Activated naive CD8-positive, alpha-beta T cell treated with anti-CD3 and anti-CD28 coated beads, Interleukin-2, amount 50 U/mL, for 24 hours (primary cell): Measurements from ENCODE around the gene PEMT.

Experiments
- ATAC-seq: fragments of 150-1000 bp; cut with Tn5 transposase; one replicate; pipeline ENCODE4 v1.10.0; 2021
- DNase-seq: peaks from one replicate; pipeline ENCODE4 v3.0.0; 2021
- H3K27ac Mint-ChIP-seq: one replicate; pipeline ENCODE4 v1.8.0; 2021; ENCODE audit warnings: mild to moderate bottlenecking, mixed read lengths
- H3K27me3 Mint-ChIP-seq: one replicate; pipeline ENCODE4 v1.8.0; 2021; ENCODE audit warnings: mixed read lengths
- H3K36me3 Mint-ChIP-seq: one replicate; pipeline ENCODE4 v1.8.0; 2021; ENCODE audit warnings: low read depth, mixed read lengths
- H3K4me1 Mint-ChIP-seq: one replicate; pipeline ENCODE4 v1.8.0; 2021; ENCODE audit warnings: mixed read lengths
- H3K4me3 Mint-ChIP-seq: one replicate; pipeline ENCODE4 v1.8.0; 2021; ENCODE audit warnings: mild to moderate bottlenecking, moderate library complexity, mixed read lengths
- H3K9me3 Mint-ChIP-seq: one replicate; pipeline ENCODE4 v1.8.0; 2021; ENCODE audit warnings: mixed read lengths

Gene PEMT

DNA sequence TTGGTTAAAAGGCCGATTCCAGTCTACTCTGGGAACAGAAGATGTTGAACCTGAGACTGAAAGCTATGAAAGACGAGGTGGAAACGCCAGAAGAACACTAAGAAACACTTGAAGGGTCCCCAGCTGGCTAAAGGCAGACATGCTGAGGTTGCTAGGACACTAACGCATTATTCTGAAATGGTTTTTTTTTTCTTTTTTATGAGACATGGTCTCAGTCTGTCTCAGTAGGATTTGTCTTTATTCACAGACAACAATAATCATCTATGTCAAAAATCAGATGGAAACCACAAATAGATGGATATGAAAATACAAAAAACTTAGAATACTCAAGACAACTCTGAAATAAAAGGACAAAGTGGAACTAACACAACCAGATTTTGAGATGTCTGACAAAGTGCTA, 60.4 kb downstream of the PEMT start:
- Mint-ChIP-seq H3K36me3 (no peaks in the 10 kb centered on the region), H3K27me3 (no peaks in the 10 kb centered on the region), H3K27ac (no peak overlapping the region), H3K4me1 (no peaks in the 10 kb centered on the region), H3K9me3 (no peaks in the 10 kb centered on the region), H3K4me3 (no peak overlapping the region)
- no peak for ATAC-seq
- no peak for DNase-seq

DNA sequence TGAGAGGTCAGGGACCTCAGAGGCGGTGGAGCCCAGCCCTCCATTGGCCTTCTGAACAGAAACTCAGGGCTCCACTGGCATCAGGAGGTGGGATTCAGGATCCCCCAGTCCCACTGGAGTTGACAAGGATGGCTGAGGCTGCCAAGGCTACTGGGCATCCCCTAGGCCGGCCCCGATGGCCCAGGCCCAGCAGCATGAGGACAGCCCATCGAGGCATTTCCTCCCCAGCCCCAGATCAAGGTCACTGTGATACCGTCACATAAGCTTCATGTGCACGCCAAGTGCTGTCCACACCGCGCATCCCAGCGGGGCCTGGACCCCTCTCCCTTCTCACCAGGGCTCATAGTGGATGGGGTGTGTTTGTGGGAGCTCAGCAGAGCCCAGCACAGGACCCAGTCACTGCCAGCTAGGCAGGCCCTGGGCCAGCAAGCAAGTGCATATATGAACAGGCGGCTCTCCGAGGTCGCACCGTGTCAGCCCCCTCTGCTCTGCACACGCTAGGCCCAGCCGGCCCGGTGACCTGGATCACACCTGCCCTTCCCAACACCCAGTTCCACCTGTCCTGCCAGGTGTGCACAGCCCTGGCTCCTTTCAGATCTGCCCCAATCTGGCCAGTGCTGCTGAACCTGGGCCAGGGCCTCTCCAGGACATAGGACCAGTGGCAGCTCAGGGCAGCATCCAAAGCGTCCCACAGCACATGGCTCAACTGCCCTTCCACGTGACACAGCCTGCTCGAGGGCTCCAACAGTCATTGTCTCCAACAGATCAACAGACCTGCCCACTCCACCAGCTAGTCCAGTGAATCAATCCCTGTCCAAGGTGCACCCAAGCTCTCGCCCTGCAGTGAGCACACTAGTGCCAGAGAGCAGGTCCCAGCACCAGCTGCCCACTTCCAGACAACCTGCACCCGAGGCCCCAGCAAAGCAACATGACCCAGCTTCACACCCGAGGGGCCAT, 62.5 kb downstream of the PEMT start:
- no peak overlapping the region for H3K4me3 Mint-ChIP-seq
- H3K36me3 Mint-ChIP-seq, result no peaks in the 10 kb centered on the region
- ATAC-seq (no peak), DNase-seq (no peak)
- H3K27me3 Mint-ChIP-seq, result no peaks in the 10 kb centered on the region
- H3K4me1 Mint-ChIP-seq, result no peaks in the 10 kb centered on the region
- H3K9me3 Mint-ChIP-seq, result no peaks in the 10 kb centered on the region
- no peak overlapping the region for H3K27ac Mint-ChIP-seq

DNA sequence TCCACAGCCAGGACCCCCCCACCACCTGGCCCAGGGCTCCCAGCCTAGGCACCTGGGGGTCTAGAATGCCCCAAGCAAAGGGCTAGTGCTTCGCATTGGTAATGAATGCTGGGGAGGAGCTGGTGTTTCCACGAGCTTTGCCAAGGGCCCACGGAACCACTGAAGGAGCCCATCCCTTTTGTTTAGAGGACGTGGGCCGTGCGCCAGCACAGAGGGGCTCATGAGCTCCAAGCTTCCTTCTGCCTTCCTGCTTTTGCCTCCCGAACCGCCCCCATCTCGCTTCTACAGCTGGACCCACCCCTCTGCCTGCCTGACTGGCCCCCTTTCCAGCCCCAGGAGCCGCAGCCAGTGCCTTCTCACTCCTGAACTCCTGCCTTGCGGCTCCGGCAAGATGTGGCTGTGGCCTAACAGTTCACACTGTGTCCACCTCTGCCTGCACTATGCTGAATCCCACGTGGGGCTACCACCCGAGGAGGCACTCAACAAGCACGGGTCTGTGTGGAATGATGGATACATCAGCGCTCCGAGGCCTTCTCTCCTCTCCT, 63.5 kb downstream of the PEMT start:
- Mint-ChIP-seq H3K27me3 (no peaks in the 10 kb centered on the region), H3K27ac (no peak overlapping the region), H3K4me1 (no peaks in the 10 kb centered on the region), H3K4me3 (no peak overlapping the region), H3K9me3 (no peaks in the 10 kb centered on the region), H3K36me3 (no peaks in the 10 kb centered on the region)
- DNase-seq, result no peak
- no peak for ATAC-seq

DNA sequence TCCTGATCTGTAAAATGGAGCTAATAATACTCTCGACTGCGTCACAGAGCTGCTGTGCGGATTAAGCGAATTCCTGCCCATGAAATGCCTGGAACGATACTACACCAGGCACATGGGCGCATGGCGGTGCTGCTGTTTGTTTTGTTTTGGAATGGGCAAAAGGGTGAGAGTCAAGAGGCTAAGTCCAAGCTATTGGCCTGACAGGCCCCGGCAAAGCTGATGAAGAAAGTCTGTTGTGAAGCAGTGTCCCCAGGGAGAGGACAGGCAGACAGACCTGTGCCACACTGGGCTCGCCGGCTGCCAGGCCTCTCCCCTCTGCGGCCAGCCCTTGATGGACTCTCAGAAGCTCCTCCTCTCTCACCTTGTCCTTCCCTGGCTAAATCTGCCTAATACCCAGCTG, 64.0 kb downstream of the PEMT start:
- Mint-ChIP-seq H3K9me3 (no peaks in the 10 kb centered on the region), H3K36me3 (no peaks in the 10 kb centered on the region), H3K4me3 (no peak overlapping the region), H3K27ac (no peak overlapping the region), H3K4me1 (no peaks in the 10 kb centered on the region), H3K27me3 (no peaks in the 10 kb centered on the region)
- no peak for ATAC-seq
- DNase-seq, result no peak

DNA sequence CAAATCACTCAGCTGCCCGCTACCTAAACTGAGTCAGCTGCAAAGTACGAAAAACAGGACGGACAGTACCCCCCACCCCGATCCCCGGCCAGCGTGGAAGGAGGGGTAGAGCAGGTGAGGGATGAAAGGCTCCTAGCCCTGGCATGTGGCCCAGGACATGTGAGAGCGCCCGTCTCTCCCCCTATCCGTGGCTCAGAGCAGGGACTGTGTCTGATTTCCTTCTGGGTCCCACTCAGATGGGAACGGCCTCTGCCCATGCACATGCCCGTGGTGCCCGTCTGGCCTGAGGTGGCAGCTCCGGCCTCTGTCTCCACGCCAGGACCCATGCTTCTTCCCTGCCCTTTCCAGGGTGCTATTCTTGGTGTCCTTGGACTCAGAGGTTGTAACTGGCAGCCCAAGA, 65.1 kb downstream of the PEMT start:
- Mint-ChIP-seq H3K27ac (no peak overlapping the region), H3K36me3 (no peaks in the 10 kb centered on the region), H3K27me3 (no peaks in the 10 kb centered on the region), H3K4me3 (no peak overlapping the region), H3K9me3 (no peaks in the 10 kb centered on the region), H3K4me1 (no peaks in the 10 kb centered on the region)
- DNase-seq (no peak), ATAC-seq (no peak)

DNA sequence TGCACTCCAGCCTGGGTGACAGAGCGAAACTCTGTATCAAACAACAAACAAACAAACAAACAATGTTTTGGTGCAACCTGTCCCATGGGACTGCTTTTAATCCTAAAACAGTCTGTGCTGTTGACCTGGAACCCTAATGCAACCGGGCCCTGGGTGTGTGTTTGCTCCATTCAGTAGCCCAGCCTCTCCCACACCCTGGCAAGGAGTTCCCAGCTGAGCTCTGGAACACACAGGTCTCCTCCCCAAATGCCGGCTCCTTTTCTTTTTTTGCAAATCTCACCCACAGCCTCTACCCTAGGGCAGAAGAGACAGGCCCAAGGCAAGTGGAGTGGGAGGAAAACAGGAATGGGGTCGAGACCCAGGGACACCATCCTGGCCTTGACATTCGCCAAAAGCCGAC, 65.6 kb downstream of the PEMT start:
- Mint-ChIP-seq H3K27ac (no peak overlapping the region), H3K4me1 (no peaks in the 10 kb centered on the region), H3K4me3 (no peak overlapping the region), H3K27me3 (no peaks in the 10 kb centered on the region), H3K36me3 (no peaks in the 10 kb centered on the region), H3K9me3 (no peaks in the 10 kb centered on the region)
- DNase-seq (no peak), ATAC-seq (no peak)

DNA sequence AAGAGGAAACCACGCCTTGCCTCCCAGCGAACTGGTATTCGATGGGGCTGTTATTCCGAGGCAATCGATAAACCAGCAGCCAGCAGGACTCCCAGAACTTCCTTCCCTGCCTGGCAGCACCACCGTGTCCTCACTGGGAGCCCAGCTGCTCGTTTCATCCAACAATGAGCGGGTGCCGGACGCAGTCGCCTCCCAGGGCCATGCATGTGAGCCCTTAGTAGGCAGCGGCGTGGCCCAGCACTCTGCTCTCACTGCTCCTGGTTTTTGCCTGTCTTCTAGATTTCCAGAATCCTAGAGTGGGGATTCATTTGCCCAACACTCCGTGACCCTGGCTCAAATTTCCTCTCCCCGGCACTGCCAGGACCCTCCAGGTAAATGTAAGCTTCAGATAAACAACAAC, 66.2 kb downstream of the PEMT start:
- H3K36me3 Mint-ChIP-seq, result no peaks in the 10 kb centered on the region
- H3K27me3 Mint-ChIP-seq, result no peaks in the 10 kb centered on the region
- no peak overlapping the region for H3K4me3 Mint-ChIP-seq
- no peak for ATAC-seq
- no peak overlapping the region for H3K27ac Mint-ChIP-seq
- no peaks in the 10 kb centered on the region for H3K9me3 Mint-ChIP-seq
- H3K4me1 Mint-ChIP-seq, result no peaks in the 10 kb centered on the region
- DNase-seq, result no peak

DNA sequence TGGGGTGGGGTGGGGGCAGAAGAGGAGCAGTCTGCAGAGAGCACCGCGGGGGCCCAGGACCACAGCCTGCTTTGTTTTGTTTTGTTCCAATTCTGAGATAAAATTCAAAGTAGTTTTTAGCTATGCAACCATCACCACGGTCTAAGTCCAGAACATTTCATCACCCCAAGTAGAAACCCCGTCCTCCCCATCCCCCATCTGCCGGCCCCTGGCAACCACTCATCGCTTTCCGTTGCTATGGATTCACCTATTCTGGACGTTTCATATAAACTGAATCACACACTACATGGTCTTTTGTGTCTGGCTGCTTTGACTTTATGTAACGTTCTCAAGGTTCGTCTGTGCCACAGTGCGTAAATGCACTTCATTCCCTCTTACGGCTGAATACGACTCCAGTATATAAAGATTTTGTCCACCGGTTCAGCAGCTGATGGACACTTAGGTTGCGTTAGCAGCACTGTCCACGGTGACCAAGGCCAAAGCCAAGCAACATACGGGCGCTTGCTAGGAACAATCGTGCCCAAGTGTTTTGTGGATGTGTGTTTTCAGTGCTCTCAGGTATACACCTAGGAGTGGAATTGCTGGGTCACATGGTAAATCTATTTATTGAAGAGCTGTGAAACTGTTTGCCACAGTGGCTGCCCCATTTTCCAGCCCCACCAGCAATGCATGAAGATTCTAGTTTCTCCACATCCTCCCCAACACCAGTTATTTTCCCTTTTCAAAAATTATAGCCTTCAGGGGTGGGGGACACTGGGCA, 67.6 kb downstream of the PEMT start:
- Mint-ChIP-seq H3K27ac (no peak overlapping the region), H3K4me3 (no peak overlapping the region), H3K36me3 (no peaks in the 10 kb centered on the region), H3K4me1 (no peaks in the 10 kb centered on the region), H3K27me3 (no peaks in the 10 kb centered on the region), H3K9me3 (no peaks in the 10 kb centered on the region)
- no peak for ATAC-seq
- no peak for DNase-seq

DNA sequence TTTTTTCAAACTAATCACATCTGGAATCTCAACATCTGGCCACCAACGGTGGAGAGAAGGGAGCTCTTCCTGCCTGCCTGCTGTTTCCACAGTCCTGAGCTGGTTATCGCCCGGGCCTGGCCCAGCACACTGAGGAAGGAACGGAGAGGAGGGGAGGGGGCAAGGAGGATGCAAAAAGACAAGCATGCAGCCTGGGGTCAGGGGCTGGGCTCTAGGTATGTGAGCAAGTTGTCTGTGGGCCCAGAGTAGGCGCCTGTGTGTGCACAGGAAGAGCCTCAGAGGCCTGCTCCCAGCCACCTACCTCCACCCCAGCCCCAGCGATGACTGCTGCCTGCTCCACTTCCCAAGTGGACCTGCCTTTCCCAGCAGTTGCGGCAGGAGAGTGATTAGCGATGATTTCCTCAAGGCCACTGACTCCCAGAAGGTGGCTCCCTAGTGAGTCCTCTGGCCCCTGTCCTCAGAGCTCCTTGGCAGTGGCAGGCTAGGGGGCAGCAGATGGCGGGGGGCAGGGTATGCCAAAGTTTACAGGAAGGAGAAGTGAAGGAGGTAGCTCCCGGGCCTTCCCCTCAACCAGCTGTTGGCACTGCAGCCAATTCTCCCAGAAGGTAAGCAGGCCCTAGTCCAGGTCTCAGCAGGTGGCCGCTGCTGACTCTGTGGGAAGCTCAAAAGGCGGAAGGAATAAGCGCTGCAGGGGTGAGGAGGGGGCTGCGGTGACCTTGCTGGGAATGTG, 68.3 kb downstream of the PEMT start:
- no peaks in the 10 kb centered on the region for H3K9me3 Mint-ChIP-seq
- no peaks in the 10 kb centered on the region for H3K4me1 Mint-ChIP-seq
- H3K27ac Mint-ChIP-seq, result no peak overlapping the region
- ATAC-seq (no peak), DNase-seq (no peak)
- H3K27me3 Mint-ChIP-seq, result no peaks in the 10 kb centered on the region
- no peak overlapping the region for H3K4me3 Mint-ChIP-seq
- H3K36me3 Mint-ChIP-seq, result no peaks in the 10 kb centered on the region

DNA sequence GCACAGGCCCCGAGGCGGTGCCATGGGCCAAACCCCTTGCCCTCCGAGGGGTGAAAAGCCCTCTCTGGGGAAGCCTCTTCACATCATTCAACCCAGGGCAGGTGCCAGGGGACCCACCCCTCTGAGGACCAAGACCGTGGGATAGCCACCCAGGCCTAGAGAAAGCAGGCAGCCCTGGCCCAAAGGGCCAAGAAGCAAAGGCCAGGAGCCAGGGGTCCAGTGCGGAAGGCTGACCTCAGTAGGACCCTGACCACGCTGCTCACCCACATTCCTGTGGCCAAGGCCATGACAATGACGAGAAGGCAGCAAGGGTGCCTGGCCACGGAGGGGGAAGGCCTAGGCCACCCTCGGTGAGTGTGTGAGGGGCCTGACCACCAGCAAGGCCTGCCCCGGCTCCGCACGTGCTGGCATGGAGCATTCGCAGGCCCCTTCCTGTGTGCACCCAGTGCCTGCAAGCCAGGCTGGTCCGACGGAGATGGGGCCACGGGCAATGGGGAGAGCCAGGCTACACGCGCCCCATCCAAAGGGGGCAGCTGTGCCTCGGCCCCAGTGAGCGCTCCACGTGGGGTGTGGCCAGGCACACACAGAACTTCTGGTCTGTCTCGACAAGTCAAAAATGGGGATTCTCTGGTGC, 70.8 kb downstream of the PEMT start:
- Mint-ChIP-seq H3K27ac (no peak overlapping the region), H3K4me1 (peaks cover 5% of the 10 kb centered on the region), H3K4me3 (no peak overlapping the region), H3K27me3 (no peaks in the 10 kb centered on the region), H3K36me3 (no peaks in the 10 kb centered on the region), H3K9me3 (no peaks in the 10 kb centered on the region)
- DNase-seq, result no peak
- ATAC-seq, result no peak

DNA sequence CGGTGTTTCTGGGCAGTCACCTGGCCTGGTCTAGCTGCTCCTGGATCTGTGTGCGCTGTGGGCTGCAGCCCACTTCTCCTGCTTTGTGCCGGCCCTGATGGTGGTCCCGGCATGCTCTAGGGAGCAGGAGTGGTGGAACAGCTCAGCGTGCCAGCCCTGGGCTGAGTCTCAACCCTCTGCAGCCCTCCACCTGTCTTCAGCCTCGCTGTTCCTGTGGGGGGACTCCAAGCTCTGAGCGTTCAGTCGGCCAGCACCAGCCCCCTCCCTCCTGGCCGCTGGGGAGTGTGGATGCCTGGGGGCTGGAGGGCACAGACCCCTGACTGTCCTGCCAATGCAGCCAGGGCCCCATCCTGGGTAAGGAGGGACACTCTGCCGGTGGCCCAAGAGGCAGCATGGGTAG, 71.6 kb downstream of the PEMT start:
- DNase-seq (no peak), ATAC-seq (no peak)
- Mint-ChIP-seq H3K4me1 (peaks cover 5% of the 10 kb centered on the region), H3K27me3 (no peaks in the 10 kb centered on the region), H3K36me3 (no peaks in the 10 kb centered on the region), H3K4me3 (no peak overlapping the region), H3K27ac (no peak overlapping the region), H3K9me3 (no peaks in the 10 kb centered on the region)

DNA sequence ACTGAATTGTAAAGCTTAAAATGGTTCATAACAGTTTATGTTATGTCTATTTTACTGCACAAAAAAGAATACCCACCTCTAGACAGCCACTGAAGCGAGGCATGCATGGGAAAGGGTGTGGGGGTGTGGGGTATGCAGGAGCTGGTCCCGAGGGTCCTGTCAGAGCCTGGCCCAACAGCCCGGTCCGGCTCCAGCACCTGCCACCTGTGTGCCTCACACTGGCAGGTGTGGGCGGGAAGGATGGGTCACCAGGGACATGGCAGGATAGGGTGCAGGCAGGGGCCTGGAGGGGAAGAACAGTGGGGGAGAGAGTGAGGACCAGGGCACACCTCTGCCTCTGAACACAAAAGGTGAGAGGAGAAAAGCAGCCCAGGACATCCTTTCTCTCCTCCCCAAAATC, 72.6 kb downstream of the PEMT start:
- DNase-seq (no peak), ATAC-seq (no peak)
- no peaks in the 10 kb centered on the region for H3K9me3 Mint-ChIP-seq
- H3K4me3 Mint-ChIP-seq, result no peak overlapping the region
- H3K36me3 Mint-ChIP-seq, result no peaks in the 10 kb centered on the region
- H3K27ac Mint-ChIP-seq, result no peak overlapping the region
- H3K27me3 Mint-ChIP-seq, result no peaks in the 10 kb centered on the region
- H3K4me1 Mint-ChIP-seq, result peaks cover 5% of the 10 kb centered on the region

DNA sequence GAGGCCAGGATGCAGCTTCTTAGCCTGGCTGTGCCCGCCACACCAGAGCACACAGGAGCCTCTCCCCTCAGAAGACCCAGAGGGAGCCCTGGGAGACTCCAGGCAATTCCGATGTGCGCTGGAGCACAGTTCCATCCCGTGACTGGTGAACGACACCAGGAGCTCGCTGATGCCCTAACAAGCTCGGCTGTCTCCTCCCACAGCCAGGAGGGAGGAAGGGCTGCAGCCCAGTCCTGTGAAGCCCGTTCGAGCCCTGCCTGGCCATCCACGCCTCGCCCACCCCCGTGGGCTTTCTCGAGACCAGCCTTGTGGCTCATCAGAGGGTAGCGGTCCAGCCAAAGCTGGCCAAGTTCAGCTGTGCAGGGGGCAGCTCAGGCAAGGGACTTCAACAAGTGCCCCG, 73.5 kb downstream of the PEMT start:
- no peak for ATAC-seq
- DNase-seq, result no peak
- H3K27me3 Mint-ChIP-seq, result no peaks in the 10 kb centered on the region
- H3K27ac Mint-ChIP-seq, result no peak overlapping the region
- H3K4me1 Mint-ChIP-seq, result peaks cover 5% of the 10 kb centered on the region
- no peak overlapping the region for H3K4me3 Mint-ChIP-seq
- H3K9me3 Mint-ChIP-seq, result no peaks in the 10 kb centered on the region
- no peaks in the 10 kb centered on the region for H3K36me3 Mint-ChIP-seq
